Pulmonary artery endothelial cell (primary cell): Measurements from ENCODE around the gene MYO1E. TPM values are rescaled to one million over a fixed set of nuclear protein-coding genes. Genes with fewer than 3 reads are reported as not detected.
"Not testable (repeated sequence)": the region's sequence is repeated elsewhere in the genome, so short reads cannot be mapped to it uniquely, and the experiment has no call there.

Source experiments
- DNase-seq: peaks from one replicate; pipeline ENCODE4 v3.0.0-alpha.2; 2011; ENCODE audit warnings: low read depth, low spot score
- total RNA-seq: library from RNA; depleted of rRNA; stranded (reverse); fragments of >200 nt; gene quantifications from 2 replicates; pipeline ENCODE4 v1.2.3, GENCODE V29; 2014

Gene MYO1E
- total RNA-seq, 1 donor from 2014 or later = 117 TPM

DNA sequence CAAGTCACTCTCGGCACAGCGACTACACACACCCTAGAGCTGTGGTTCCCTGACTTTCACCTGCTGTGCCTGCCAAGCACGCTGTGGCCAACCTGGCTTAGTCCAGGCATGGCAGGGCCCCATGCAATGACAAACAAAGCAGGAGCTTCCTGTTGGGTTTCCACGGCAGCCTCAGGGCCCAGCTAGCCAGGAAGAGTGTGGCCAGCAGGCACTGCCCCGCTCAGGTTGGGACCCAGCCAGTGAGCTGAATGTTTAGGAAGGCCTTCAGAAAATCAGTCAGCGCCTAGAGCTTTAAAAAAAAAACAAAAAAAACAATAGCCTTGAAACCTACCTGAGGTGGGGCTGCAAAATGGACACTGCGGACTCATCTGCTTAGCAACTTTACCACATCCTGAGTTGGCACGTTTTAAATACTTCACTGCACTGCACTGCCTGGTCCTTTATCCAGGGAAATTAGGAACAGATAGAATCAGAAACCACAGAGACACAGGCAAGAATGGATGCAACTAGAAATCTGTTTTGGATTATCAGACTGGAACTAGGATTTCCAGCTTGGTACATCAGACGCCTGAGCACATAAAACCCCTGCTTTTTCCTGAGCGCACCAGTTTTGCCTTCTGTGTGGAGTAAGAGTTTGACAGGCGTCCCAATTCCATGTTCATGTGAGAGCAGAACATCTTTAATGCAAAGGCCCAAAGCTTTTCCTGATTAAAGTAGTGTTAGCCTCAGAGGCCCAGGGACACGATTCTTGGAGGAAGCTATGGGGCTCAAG lies 202.2 kb downstream of the MYO1E start:
- DNase-seq = no peak

DNA sequence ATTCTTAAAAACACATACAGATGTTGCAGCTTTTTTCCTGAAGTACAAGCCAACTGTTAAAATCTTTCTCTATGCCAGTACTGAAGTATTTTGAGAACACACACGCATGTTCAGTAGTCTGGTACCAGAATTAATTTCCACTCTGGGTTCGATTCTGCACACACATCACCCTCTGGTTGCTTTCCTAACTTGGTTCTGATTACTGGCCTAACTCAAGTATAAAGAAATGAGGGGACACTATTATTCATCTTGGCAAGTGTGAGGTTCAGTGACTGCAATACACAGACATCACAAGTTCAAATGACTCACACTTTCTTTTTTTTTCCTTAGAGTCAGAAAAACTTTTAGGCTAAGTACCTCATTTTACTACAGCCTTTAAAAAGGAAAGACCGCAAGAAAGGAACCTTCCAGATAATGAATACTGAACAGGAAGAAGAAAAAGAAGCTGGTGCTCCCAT lies 203.4 kb downstream of the MYO1E start:
- DNase-seq = peak; percentile 55

DNA sequence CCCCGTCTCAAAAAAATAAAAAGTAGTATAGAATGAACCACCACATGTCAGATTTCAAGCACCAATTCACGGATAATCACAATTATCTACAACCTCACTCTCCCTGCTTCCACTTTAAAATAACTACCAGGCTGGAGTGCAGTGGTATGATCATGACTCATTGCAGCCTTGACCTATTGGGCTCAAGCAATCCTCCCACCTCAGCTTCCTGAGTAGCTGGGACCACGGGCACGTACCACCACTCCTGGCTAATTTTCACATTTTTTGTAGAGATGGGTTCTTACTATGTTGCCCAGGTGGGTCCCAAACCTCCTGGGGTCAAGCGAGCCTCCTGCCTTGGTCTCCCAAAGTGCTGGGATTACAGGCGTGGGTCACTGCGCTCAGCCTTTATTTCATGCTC lies 204.1 kb downstream of the MYO1E start:
- no peak for DNase-seq

DNA sequence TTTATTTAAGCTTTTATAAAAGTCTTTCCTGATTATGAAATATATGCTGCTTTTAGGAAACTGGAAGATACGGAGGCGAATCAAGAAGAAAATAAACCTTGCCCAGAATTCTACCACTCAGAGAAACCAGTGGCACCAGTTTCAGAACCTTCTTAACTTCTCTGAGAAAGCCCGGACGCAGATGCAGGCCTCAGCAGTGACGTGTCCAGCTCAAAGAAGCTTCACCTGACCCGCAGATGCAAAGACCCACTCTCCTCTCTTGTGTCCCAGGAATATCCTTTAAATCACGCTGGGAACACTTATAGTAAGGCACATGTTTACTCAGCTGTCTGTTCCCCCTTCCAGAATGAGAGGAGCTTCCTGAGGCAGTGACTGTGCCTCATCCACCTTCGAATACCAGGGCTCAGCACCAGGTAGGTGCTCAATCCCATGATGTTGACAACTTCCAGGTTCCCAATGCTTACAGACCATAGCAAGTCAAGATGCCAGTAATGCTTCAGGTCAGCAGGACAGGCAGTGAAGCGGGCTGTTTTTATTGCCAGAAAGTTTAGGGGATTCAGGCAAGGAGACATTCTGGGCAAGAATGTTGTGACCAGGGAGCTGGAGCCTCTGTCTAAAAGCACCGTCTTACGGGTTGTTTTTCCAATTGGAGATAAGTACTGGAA lies 205.9 kb downstream of the MYO1E start:
- DNase-seq = no peak

DNA sequence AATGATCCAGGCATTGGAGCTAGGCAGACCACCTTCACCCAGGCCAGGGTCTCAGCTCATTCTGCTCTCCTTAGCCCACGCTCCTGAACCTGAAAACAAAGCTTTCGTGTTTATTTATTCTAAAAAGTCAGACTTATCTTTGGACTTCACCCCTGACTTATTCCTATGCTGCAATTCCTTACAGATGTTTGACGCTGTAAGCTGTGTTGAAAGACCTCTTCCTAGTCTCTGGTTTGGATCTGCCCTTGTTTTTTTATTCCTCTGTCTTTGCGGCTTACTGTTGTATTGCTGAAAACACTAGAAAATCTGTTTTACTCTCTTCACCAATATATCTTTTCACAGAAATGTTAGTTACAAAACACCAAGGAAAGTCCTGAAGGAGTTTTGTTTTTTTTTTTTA lies 206.5 kb downstream of the MYO1E start:
- no peak for DNase-seq

DNA sequence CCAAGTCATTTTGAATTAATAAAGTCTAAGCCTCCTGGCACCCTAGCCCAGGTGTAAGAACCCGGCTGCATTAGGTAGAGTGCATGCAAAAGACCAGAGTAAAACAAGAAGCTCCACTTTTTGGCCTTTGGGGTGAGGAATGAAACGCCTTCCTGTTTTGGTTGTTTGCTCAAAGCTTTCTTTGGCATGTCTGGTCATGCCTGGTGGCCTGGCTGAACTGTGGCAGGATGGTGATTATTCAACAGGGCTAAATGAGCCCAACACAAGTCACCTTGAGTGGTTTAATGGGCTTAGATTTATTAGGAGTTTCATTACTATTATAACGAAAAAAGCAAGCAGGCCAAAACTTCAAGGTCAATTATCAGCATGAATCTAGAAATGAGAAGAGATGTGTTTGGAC lies 206.9 kb downstream of the MYO1E start:
- no peak for DNase-seq

DNA sequence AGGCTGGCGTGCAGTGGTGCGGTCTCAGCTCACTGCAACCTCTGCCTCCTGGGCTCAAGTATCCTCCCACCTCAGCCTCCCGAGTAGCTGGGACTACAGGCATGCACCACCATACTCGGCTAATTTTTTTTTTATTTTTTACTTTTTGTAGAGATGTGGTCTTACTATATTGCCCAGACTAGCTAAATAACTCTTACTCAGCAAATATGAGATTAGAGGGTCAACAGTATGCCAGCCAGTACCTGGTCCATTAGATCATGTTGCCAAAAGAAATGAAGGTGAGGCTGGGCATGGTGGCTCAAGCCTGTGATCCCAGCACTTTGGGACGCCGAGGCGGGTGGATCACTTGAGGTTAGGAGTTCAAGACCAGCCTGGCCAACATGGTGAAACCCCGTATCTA lies 210.6 kb downstream of the MYO1E start:
- not testable (repeated sequence) for DNase-seq

DNA sequence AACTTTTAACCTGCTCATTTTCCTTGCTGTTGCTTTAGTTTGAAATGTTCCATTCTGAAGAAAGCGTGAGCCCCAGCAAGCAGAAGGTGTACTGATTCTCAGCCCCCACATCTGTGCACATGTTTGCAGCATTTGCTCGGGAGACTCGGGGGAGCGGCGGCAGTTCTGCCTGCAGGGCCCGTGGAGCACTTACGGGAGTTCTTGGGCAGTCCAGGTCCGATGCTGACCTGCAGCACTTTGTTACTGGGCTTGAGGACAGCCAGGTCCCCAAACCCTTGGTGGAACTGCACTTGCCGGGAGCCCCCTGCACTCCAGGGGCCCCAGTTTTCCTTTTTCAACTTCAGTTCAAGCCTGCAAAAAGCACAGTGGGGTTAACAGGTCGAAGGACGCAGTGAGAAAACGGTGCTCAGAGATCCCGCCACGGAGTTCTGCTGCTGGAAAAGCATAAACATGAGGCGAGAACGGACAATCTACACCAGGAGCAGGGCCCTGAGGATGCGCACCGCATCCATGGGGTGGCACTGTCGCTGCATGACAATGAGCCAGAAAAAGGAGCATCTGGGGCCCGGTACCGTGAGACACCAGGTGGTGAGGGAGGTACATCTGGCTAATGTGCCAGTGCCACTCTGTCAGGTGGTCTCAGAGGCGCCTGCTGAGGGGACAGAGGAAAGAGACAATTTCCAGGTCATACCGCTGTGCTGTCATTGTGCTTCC lies 211.6 kb downstream of the MYO1E start:
- DNase-seq = no peak

DNA sequence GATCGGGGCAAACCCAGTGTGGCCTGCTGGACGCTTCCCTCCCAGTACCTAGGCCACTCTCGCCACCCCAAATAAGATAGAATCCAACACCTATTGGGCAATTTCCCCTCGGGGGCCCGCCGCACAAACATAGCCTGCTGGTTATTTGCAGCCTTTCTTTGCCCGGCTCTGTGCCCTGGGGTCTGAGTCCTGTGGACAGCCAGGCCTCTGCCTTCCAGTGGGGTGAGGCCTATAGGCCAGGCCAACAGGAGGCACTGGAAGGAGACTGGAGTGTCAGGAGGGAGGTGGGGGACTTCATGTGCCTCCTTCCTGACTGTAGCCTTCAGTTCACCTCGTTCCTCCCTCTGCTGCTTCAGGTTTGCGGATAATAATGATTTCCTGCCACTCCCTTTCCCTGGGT lies 213.5 kb downstream of the MYO1E start:
- DNase-seq = no peak

DNA sequence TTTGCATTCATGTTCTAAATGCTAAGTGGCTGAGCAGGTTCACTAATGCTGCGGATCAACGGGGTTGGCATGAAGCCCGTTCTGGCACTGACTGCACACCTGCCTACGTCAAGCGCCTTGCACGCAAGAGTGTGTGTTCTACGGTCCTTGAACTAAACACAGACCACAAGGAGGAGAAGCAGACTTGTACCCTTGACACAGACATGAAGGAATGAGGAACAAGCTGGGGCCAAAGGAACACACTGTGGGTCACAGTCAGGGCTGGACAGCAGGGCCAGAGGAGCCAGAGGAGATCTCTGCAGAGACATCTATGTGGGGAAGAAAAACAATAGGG lies 214.0 kb downstream of the MYO1E start:
- no peak for DNase-seq

DNA sequence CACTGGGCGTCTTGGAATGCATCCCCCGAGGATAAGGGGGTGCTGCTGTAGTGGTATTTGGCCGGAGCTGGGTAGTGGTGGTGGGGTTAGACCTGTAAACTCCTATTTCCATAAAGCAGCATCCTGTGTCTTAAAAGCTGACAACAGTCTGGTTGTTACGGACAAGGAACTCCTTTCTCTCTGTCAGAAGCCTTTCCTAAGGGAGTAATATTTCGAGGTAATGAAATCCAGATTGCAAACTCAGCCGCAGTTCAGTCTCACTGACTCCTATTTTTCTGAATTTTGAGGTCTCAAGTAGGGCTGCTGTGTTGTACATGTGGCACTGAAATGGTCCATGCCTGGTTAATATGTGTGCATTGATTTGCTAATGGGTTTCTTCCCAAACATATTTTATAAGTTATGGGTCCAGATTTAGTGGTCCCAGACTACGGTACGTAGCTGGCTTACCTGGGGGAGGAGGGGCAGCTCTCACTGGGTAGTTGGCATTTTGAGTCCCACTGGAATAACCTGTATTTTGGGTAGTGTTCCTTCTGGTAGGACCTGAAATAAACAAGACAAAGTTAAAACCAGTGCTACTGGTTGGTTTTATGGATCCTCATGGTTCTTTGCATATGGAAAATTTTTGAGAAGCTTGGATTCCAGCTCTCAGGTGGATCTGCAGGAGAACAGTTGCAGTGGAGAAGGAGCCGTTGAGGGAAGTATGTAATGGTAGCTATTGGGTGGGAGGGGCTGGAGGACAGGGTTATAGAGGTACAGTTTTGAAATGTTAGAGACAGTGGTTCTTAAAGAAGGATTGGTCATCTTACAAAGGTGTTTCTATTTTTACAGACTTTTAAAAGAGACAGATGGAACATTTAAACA lies 214.6 kb downstream of the MYO1E start:
- no peak for DNase-seq

DNA sequence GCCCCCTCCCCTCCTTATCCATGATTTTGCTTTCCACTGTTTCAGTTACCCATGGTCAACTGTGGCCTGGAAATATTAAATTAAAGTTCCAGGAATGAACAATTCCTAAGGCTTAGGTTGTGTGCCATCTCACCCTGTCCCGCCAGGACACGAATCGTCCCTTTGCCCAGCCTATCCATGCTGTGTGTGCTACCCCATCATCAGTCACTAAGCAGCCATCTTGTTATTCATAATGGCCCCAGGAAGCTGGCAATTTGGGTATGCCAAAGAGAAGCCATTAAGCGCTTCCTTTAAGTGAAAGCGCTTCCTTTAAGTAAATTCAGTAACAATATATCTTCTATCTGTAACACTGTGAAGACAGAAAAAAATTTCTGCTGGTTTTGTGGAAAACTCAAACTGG lies 215.3 kb downstream of the MYO1E start:
- DNase-seq = no peak

DNA sequence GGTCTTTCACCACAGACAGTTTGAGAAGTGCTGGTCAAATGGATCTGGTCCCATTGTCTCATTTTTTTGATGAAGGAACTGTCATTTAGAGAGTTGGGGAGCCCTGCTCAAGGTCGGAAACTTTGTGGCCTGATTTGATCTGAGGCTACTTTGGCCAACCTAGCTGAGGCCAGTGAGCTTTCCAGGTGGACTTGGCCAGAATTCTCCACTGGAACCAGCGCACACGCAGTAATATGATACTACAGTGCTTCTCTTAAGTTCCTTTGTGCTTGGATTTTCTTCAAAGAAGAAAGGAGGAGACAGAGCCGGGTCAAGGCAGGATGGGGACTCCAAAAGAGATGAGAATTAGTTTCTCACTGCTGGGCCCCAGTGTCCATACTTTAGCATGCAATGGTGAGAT lies 217.2 kb downstream of the MYO1E start:
- no peak for DNase-seq

DNA sequence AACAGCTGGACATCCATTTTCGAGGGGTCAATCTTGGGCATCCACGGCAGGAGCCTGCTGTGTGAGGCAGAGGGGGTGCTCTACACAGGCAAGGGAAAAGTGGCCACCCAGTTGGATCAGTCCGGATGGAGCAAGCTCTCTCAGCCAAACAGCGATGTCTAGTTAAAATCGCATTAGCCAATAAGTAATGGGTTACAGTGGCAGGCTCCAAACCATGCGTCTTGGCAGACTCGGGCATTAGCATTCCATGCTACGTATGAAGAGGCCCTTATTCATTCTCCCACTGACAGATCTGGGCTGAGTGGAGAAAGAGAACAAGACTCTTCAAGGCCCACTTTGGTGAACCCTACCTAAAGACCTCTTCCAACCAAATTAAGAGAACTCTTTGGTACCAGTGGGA lies 218.4 kb downstream of the MYO1E start:
- DNase-seq = no peak

DNA sequence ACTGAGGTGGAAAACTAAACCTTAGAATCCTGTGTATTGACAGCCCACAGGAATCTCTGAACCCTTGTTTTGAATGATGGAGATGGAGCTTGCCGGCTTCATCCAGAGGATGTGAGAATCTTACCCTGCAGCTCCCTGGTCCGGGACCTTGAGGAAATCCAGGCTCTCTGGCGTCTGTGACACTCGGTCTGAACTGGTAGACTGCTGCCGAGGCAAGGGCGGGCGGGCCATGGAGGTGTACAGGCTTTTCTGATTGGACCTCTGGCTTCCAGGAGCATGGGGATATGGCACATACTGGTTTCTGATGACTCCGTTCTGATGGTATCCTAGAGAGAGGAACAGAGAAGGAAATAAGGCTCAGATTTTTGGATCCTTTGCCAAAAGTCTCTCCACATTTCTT lies 219.2 kb downstream of the MYO1E start:
- DNase-seq = no peak

DNA sequence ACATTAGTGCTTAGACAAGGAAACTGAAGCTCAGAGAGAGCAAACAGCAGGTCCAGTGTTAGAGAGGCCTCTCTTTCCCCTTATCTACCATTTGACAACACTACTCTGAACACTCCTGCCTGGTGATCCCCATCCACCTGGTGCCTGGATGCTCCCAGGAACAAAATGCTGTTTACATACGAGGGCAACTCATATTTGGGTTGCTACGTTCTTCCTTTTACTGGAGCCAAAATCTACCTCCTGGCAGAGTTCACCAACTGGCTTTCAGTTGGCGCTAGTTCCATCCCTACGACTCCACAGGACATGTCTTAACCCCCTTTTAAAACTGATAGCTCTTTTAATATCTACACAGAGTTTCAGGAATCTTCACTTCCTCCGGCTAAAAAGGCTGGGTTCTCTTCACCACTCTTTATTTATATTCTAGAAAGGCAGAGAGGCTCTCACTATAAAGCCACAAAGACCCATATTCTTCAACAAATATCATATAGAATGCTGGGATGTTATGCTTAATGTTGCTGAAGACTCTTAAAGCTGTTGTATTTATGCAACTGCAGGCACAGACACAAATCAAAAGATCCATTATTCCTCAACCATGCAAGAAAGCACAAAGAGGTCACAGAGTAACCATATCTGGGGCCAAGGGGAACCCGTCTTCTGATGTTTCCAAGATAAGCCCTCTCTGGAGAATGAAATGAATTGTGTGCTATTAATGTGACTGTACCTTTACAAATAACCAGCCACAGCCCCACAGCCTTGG lies 219.8 kb downstream of the MYO1E start:
- no peak for DNase-seq

DNA sequence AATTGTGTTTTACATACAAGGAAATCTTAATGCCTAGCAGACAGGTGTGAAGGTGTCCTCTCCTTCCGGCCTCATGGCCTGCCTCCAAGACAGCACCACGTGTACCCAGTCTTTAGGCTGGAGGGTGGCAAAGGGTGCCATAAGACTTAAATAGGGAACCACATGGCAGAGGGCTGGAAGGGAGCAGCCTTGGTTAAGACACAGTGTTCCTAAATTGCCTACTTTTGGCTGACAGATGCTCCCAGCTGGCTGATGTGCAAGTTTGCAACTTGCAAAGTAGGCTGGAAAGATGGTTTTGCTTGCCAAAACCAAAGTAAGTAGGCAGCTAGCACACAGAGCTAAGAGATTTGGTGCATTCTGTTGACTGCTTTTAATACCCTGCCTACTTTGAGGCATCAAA lies 222.5 kb downstream of the MYO1E start:
- DNase-seq = no peak

DNA sequence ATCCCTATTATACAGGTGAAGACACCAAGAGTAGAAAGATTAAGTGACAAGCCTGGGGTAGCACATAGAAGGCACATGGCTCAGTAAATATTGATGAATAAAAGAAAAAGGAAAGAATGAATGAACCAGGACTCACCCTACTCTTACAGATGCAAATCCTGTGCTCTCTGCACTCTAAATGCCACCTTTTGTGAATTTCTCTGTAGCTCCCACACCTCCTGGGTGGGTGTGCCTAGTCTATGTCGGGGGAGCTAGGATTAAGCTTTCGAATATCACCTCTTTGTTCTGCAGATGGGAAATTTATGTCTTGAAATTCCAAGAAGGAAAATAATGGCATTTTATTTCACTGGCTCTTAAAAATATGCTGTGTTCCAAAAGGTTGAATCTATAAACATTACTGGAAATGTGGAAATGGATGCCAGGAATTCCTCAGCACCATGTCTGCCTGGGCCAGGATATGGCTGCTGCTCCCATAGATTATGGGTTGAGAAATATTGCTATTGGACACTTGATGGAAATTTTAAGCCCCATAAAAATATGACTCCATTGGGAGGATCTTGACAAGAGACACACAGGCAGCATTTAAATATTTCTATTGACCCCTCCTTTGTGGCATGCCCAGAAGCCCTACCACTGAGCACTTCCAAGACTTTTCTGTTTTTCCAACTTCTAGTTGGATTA lies 224.4 kb downstream of the MYO1E start:
- DNase-seq = no peak

DNA sequence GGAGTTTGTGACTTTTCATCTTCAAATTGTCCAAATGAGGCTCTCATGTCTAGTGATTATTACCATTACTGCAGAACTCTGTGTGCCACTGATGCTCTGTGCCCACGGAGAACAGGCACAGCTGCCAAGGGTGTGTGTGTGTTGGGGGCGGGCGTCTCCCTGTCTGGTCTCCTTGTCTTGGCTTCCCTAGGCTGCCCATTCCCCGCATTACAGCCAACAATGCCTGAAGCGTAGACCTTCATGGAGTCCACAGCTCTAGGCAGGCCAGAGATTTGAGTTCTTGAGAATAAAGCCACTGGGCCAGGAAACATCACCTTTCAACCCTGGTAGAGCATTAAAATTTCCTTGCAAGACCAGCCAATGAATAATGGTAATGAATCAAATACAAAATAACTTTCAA lies 225.0 kb downstream of the MYO1E start:
- DNase-seq = no peak

DNA sequence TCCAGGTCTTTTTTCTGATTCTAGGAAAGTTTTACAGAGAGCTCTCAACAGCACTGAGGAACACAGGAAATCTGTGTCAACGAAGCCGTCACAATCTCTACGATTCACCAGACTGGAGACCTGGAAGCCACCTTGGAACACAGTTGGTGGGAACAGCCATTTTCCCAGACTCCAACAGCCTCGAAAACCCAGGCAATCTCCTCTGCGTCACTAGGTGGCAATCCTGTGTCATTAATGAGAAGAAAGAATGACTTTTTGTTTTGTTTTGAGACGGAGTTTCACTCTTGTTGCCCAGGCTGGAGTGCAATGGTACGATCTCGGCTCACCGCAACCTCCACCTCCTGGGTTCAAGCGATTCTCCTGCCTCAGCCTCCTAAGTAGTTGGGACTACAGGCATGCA lies 228.1 kb downstream of the MYO1E start:
- not testable (repeated sequence) for DNase-seq
